DND-41 (cell line): ENCODE results near the gene LAPTM5.

Experiments
- ATAC-seq: fragments of 200-7000 bp; cut with Tn5 transposase; 3 replicates; pipeline ENCODE4 v1.9.1; 2021; ENCODE audit warnings: low read depth; ENCODE audit not compliant: insufficient read depth
- DNase-seq: peaks from one replicate; pipeline ENCODE4 v3.0.0-alpha.2; 2020
- H2AFZ ChIP-seq: 2 replicates; pipeline ENCODE4 v1.6.0; 2012; ENCODE audit warnings: low read depth, low read length
- H3K27ac ChIP-seq: 2 replicates; pipeline ENCODE4 v1.5.1; 2012; ENCODE audit warnings: low read length, inconsistent platforms
- H3K27me3 ChIP-seq: fragments of 200-600 bp; sonication (generic); 2 replicates; pipeline ENCODE4 v1.6.0; 2012; ENCODE audit warnings: low read length, mild to moderate bottlenecking, inconsistent platforms; ENCODE audit not compliant: insufficient read depth, poor library complexity
- H3K36me3 ChIP-seq: 2 replicates; pipeline ENCODE4 v1.5.1; 2012; ENCODE audit warnings: low read length, inconsistent platforms; ENCODE audit not compliant: insufficient read depth
- H3K4me1 ChIP-seq: 2 replicates; pipeline ENCODE4 v1.5.1; 2012; ENCODE audit warnings: mild to moderate bottlenecking, low read length; ENCODE audit not compliant: insufficient read depth
- H3K4me2 ChIP-seq: 2 replicates; pipeline ENCODE4 v1.6.0; 2012; ENCODE audit warnings: mild to moderate bottlenecking, moderate library complexity, low read length, inconsistent platforms; ENCODE audit not compliant: insufficient read depth
- H3K4me3 ChIP-seq, 2 experiments: fragments of 200-600 bp in 1 of 2; shearing (Covaris generic) in 1 of 2; 2 replicates each; pipeline ENCODE4 v1.5.1; 2012 to 2016; ENCODE audit warnings: inconsistent platforms in 2 of 2, low read length in 2 of 2, mild to moderate bottlenecking in 2 of 2, low read depth in 1 of 2, moderate library complexity in 1 of 2
- H3K79me2 ChIP-seq: 2 replicates; pipeline ENCODE4 v1.6.0; 2012; ENCODE audit warnings: low read length, inconsistent platforms; ENCODE audit not compliant: insufficient read depth
- H3K9ac ChIP-seq: 2 replicates; pipeline ENCODE4 v1.6.0; 2012; ENCODE audit warnings: low read depth, mild to moderate bottlenecking, inconsistent platforms, low read length, moderate library complexity
- H3K9me3 ChIP-seq: 2 replicates; pipeline ENCODE4 v1.5.1; 2012; ENCODE audit warnings: low read length, moderate library complexity, mild to moderate bottlenecking, inconsistent platforms; ENCODE audit not compliant: insufficient read depth, severe bottlenecking
- H4K20me1 ChIP-seq: 2 replicates; pipeline ENCODE4 v1.6.0; 2012; ENCODE audit warnings: low read length; ENCODE audit not compliant: insufficient read depth
- EZH2 ChIP-seq: IDR thresholded peaks from 3 replicates; pipeline ENCODE4 v1.6.1; 2012; ENCODE audit warnings: borderline replicate concordance, low read depth, mild to moderate bottlenecking, moderate library complexity, low read length, inconsistent platforms; ENCODE audit not compliant: severe bottlenecking
- TF ChIP-seq, protein P1 (sequence below): IDR thresholded peaks from 2 replicates; pipeline ENCODE4 v1.5.1; 2012; ENCODE audit warnings: borderline replicate concordance, low read length, moderate library complexity, mild to moderate bottlenecking; ENCODE audit not compliant: poor library complexity, severe bottlenecking; ENCODE audit errors: extremely low read depth

LAPTM5 gene

DNA sequence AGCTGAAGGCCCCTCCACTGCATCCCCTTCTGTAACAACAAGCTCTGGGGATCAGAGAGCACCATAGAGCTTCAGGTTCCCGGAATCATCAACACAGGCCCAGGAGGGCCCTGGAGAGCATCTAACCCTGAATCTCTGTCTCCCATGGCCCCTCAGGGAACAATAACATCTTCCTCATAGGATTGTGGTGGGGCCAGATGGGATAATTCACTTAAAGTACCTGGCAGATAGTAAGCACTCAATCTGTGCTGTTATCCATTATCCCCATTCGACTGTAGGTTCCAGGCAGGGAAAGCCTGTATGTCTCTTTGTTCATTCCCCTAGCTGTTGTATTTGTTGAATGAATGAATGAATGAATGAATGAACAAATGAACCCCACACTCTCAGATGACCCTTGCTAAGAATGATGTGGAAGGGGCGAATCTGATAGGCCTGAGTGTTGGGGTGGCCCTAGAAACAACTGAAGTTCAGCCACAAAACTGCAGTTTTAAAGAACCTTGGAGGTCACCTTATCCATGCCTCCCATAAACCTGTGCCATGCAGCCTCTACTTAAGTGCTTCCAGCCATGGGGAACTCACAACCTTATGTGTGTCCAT lies 14.5 kb downstream of the LAPTM5 start:
- Histone ChIP-seq H2AFZ (no peak overlapping the region), H3K79me2 (no peaks in the 10 kb centered on the region), H3K9me3 (no peaks in the 10 kb centered on the region), H4K20me1 (peaks cover 10% of the 10 kb centered on the region; the same call in 1 of the 2 replicates), H3K4me2 (no peak overlapping the region), H3K9ac (no peak overlapping the region), H3K27me3 (no peaks in the 10 kb centered on the region), H3K4me3 (no peak overlapping the region), H3K4me1 (peaks cover 37% of the 10 kb centered on the region), H3K27ac (peak overlapping the region; percentile 73), H3K36me3 (peaks cover 26% of the 10 kb centered on the region; the same call in 1 of the 2 replicates)
- TF ChIP-seq EZH2 = no peak
- TF ChIP-seq, protein P1, sequence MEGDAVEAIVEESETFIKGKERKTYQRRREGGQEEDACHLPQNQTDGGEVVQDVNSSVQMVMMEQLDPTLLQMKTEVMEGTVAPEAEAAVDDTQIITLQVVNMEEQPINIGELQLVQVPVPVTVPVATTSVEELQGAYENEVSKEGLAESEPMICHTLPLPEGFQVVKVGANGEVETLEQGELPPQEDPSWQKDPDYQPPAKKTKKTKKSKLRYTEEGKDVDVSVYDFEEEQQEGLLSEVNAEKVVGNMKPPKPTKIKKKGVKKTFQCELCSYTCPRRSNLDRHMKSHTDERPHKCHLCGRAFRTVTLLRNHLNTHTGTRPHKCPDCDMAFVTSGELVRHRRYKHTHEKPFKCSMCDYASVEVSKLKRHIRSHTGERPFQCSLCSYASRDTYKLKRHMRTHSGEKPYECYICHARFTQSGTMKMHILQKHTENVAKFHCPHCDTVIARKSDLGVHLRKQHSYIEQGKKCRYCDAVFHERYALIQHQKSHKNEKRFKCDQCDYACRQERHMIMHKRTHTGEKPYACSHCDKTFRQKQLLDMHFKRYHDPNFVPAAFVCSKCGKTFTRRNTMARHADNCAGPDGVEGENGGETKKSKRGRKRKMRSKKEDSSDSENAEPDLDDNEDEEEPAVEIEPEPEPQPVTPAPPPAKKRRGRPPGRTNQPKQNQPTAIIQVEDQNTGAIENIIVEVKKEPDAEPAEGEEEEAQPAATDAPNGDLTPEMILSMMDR = no peak
- DNase-seq (no peak), ATAC-seq (no peak)

DNA sequence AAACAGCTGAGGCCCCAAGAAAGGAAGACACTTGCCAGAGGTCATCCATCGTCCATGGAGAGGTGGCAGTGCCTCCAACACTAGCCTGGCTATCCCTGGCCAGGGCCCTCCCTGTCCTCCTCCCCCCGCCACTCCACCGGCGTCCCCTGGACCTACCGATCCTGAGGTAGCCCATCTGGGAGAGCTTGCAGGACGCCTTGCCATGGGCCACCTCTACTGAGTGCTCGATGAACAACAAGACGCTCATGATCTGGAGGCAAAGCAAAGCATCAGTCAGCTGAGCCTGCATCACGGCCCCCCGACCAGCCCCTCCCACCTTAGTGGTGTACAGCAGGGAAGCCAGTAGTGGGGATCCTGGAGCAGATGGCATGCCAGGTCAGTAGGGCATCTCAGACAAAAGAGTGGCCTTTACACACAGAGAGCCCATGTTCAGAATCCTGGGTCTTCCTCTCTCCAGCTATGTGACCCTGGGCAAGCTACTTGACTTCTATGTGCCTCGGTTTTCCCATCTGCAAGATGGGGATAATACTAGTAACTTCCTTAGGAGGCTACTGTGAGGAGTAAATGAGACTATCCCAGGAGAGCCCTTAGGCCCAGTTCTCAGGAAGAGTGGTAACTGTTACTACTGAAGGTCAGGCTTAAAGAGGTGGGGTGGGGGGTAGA lies 15.1 kb downstream of the LAPTM5 start:
- Histone ChIP-seq H3K9ac (no peak overlapping the region), H3K79me2 (no peaks in the 10 kb centered on the region)

DNA sequence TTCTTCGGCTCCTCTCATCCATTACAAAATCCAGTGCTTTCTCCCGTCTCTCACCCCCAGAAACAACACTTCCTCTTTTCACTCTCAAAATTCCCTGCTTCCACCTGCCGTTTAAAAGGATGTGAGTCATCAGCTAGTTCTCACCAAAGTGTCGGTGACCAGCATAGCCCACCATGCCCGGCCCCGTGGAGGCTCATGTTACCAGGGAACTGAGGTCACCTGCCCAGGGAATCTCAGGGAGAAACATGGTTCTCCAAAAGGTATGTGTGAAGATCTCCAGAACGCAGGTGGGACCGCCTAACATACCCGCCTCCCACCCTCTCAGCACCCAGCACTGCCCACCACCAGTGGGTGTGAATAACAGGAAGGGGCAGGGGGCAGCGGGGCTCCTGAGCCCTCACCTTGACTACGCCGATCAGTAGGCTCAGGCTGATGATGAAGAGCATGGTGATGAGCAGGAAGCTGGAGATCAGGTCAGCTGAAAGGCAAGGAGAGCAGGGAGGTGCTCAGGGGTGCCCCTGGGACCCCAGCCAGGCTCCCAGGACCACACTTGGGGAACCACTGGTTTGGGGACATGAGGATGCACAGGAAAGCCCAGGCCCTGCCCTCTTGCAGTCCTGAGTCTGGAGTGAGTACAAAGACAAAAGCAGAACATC lies 16.2 kb downstream of the LAPTM5 start:
- H3K4me1 ChIP-seq = peaks cover 20% of the 10 kb centered on the region
- no peak overlapping the region for H3K4me3 ChIP-seq
- ATAC-seq = no peak
- H3K27ac ChIP-seq = no peak overlapping the region
- peaks cover 36% of the 10 kb centered on the region for H3K36me3 ChIP-seq
- H2AFZ ChIP-seq = no peak overlapping the region
- H3K79me2 ChIP-seq = no peaks in the 10 kb centered on the region
- H4K20me1 ChIP-seq = peaks cover 10% of the 10 kb centered on the region; the same call in 1 of the 2 replicates
- H3K4me2 ChIP-seq = no peak overlapping the region
- H3K9me3 ChIP-seq = no peaks in the 10 kb centered on the region
- no peak overlapping the region for H3K9ac ChIP-seq
- no peak for DNase-seq
- no peak for TF ChIP-seq EZH2
- TF ChIP-seq, protein P1 = no peak
- H3K27me3 ChIP-seq = no peaks in the 10 kb centered on the region

More for the DNA sequence above, 15.1 kb downstream of the LAPTM5 start:
- Histone ChIP-seq H3K9me3 (no peaks in the 10 kb centered on the region), H3K27ac (0 out of 2 replicates have a peak overlapping the region, but pooled peaks have one; percentile 11), H4K20me1 (peaks cover 10% of the 10 kb centered on the region; the same call in 1 of the 2 replicates), H3K36me3 (peaks cover 32% of the 10 kb centered on the region), H2AFZ (no peak overlapping the region), H3K4me1 (peaks cover 31% of the 10 kb centered on the region), H3K4me2 (no peak overlapping the region), H3K4me3 (no peak overlapping the region), H3K27me3 (no peaks in the 10 kb centered on the region)
- TF ChIP-seq, protein P1 = no peak
- TF ChIP-seq EZH2 = no peak
- ATAC-seq = no peak
- no peak for DNase-seq
